Ishikawa (cell line): ENCODE data around the gene POU4F3.

Experiments used
- CEBPB ChIP-seq: IDR thresholded peaks from 2 replicates; pipeline ENCODE4 v1.6.1; 2012
- CREB1 ChIP-seq: IDR thresholded peaks from 2 replicates; pipeline ENCODE4 v1.6.1; 2012; ENCODE audit warnings: low read depth
- EGR1 ChIP-seq: IDR thresholded peaks from 2 replicates; pipeline ENCODE4 v1.6.1; 2012
- EP300 ChIP-seq: IDR thresholded peaks from 2 replicates; pipeline ENCODE4 v1.6.1; 2012; ENCODE audit warnings: borderline replicate concordance
- FOXM1 ChIP-seq: IDR thresholded peaks from 2 replicates; pipeline ENCODE4 v1.6.1; 2012; ENCODE audit warnings: low read depth, borderline replicate concordance
- NFIC ChIP-seq: IDR thresholded peaks from 2 replicates; pipeline ENCODE4 v1.6.1; 2012
- RAD21 ChIP-seq: IDR thresholded peaks from 2 replicates; pipeline ENCODE4 v1.6.1; 2012; ENCODE audit warnings: low read depth
- TAF1 ChIP-seq: IDR thresholded peaks from 2 replicates; pipeline ENCODE4 v1.6.1; 2012; ENCODE audit warnings: low read depth, mild to moderate bottlenecking
- TCF12 ChIP-seq: IDR thresholded peaks from 2 replicates; pipeline ENCODE4 v1.6.1; 2012; ENCODE audit warnings: low read depth
- TEAD4 ChIP-seq: IDR thresholded peaks from 2 replicates; pipeline ENCODE4 v1.6.1; 2012
- YY1 ChIP-seq: IDR thresholded peaks from 2 replicates; pipeline ENCODE4 v1.6.1; 2012; ENCODE audit warnings: low read depth
- TF ChIP-seq, protein P1 (sequence below): IDR thresholded peaks from 2 replicates; pipeline ENCODE4 v1.6.1; 2012
- TF ChIP-seq, protein P2 (sequence below): IDR thresholded peaks from 2 replicates; pipeline ENCODE4 v1.6.1; 2012
- TF ChIP-seq, protein P3 (sequence below): IDR thresholded peaks from 2 replicates; pipeline ENCODE4 v1.6.1; 2012; ENCODE audit warnings: low read depth, mild to moderate bottlenecking

DNA sequence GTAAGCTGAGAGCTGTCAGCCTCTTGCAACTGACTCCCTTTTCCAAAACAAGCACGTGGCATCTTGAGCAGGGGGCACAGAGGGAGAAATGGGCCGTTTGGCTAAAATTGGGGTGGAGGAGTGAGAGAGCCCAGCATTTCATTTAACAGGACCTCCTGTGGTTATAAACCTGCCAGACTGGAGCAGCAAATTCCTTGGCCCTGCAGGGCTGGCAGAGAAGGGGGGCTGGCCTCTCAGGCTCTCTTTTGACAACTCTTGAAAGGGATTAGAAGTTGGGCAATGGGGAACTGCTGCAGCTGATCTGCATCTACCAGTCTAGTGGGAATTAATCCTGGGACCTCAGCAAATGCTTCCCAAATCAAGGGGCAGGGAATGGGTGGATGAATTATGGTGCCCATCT is 7.2 kb upstream of the POU4F3 start:
- TF ChIP-seq CEBPB (no peak), NFIC (no peak), FOXM1 (no peak), EP300 (no peak), RAD21 (no peak), TEAD4 (no peak), TCF12 (no peak), YY1 (no peak), TAF1 (no peak), CREB1 (no peak), EGR1 (no peak)
- TF ChIP-seq, protein P1, sequence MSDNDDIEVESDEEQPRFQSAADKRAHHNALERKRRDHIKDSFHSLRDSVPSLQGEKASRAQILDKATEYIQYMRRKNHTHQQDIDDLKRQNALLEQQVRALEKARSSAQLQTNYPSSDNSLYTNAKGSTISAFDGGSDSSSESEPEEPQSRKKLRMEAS = no peak
- TF ChIP-seq, protein P2, sequence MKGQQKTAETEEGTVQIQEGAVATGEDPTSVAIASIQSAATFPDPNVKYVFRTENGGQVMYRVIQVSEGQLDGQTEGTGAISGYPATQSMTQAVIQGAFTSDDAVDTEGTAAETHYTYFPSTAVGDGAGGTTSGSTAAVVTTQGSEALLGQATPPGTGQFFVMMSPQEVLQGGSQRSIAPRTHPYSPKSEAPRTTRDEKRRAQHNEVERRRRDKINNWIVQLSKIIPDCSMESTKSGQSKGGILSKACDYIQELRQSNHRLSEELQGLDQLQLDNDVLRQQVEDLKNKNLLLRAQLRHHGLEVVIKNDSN = no peak
- TF ChIP-seq, protein P3, sequence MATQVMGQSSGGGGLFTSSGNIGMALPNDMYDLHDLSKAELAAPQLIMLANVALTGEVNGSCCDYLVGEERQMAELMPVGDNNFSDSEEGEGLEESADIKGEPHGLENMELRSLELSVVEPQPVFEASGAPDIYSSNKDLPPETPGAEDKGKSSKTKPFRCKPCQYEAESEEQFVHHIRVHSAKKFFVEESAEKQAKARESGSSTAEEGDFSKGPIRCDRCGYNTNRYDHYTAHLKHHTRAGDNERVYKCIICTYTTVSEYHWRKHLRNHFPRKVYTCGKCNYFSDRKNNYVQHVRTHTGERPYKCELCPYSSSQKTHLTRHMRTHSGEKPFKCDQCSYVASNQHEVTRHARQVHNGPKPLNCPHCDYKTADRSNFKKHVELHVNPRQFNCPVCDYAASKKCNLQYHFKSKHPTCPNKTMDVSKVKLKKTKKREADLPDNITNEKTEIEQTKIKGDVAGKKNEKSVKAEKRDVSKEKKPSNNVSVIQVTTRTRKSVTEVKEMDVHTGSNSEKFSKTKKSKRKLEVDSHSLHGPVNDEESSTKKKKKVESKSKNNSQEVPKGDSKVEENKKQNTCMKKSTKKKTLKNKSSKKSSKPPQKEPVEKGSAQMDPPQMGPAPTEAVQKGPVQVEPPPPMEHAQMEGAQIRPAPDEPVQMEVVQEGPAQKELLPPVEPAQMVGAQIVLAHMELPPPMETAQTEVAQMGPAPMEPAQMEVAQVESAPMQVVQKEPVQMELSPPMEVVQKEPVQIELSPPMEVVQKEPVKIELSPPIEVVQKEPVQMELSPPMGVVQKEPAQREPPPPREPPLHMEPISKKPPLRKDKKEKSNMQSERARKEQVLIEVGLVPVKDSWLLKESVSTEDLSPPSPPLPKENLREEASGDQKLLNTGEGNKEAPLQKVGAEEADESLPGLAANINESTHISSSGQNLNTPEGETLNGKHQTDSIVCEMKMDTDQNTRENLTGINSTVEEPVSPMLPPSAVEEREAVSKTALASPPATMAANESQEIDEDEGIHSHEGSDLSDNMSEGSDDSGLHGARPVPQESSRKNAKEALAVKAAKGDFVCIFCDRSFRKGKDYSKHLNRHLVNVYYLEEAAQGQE = no peak
